WTC11 (cell line): ENCODE measurements around the gene COL25A1. TPM values are rescaled to one million over a fixed set of nuclear protein-coding genes. Genes with fewer than 3 reads are reported as not detected.

ENCODE experiments used
- ATAC-seq: fragments of 200-7000 bp; cut with Tn5 transposase; 2 replicates; pipeline ENCODE4 v1.10.0; 2021; ENCODE audit warnings: mild to moderate bottlenecking, moderate library complexity
- CTCF ChIA-PET: fragments of 300-600 bp; sonication (Branson Sonifier 250); formaldehyde crosslinking; loops from one replicate; lab custom pipeline; 2021; ENCODE audit warnings: antibody characterized with exemption; lab: Charles Lee
- POLR2A ChIA-PET: fragments of 350-600 bp; sonication (Branson Sonifier 250); formaldehyde crosslinking; loops from one replicate; lab custom pipeline; 2021; ENCODE audit warnings: antibody characterized with exemption; lab: Charles Lee
- DNase-seq: peaks from one replicate; pipeline ENCODE4 v3.0.0; 2021; ENCODE audit warnings: low spot score
- H3K27ac Mint-ChIP-seq: 2 replicates; pipeline ENCODE4 v1.8.0; 2021; ENCODE audit warnings: mixed read lengths
- H3K27me3 Mint-ChIP-seq: 2 replicates; pipeline ENCODE4 v1.8.0; 2021; ENCODE audit warnings: low read depth, mild to moderate bottlenecking, moderate library complexity, mixed read lengths
- H3K36me3 Mint-ChIP-seq: 2 replicates; pipeline ENCODE4 v1.8.0; 2021; ENCODE audit warnings: mixed read lengths
- H3K4me1 Mint-ChIP-seq: 2 replicates; pipeline ENCODE4 v1.8.0; 2022; ENCODE audit warnings: mixed read lengths
- H3K4me3 Mint-ChIP-seq: 2 replicates; pipeline ENCODE4 v1.8.0; 2021; ENCODE audit warnings: mild to moderate bottlenecking, moderate library complexity, mixed read lengths
- H3K9me3 Mint-ChIP-seq: 2 replicates; pipeline ENCODE4 v1.8.0; 2021; ENCODE audit warnings: mixed read lengths
- CREB1 ChIP-seq: sonication (generic); formaldehyde crosslinking; IDR thresholded peaks from 2 replicates; pipeline ENCODE4 v1.8.0; 2023; ENCODE audit warnings: mild to moderate bottlenecking, missing genetic modification reagents
- ESRRA ChIP-seq: sonication (generic); formaldehyde crosslinking; IDR thresholded peaks from 2 replicates; pipeline ENCODE4 v1.8.1; 2022; ENCODE audit warnings: mild to moderate bottlenecking, missing genetic modification reagents, borderline replicate concordance
- ETV6 ChIP-seq: sonication (generic); formaldehyde crosslinking; IDR thresholded peaks from 2 replicates; pipeline ENCODE4 v1.8.1; 2022; ENCODE audit warnings: mild to moderate bottlenecking, missing genetic modification reagents
- GABPB1 ChIP-seq: sonication (generic); formaldehyde crosslinking; IDR thresholded peaks from 2 replicates; pipeline ENCODE4 v1.8.1; 2023; ENCODE audit warnings: mild to moderate bottlenecking, missing genetic modification reagents
- JAZF1 ChIP-seq: fragments of 250-450 bp; sonication (Bioruptor Pico); IDR thresholded peaks from 2 replicates; pipeline ENCODE4 v1.9.0; 2021; ENCODE audit warnings: moderate library complexity, mild to moderate bottlenecking, inconsistent platforms
- JUN ChIP-seq: sonication (generic); formaldehyde crosslinking; IDR thresholded peaks from 2 replicates; pipeline ENCODE4 v1.8.0; 2023; ENCODE audit warnings: mild to moderate bottlenecking, missing genetic modification reagents
- MYBL2 ChIP-seq: sonication (generic); formaldehyde crosslinking; IDR thresholded peaks from 2 replicates; pipeline ENCODE4 v1.8.1; 2023; ENCODE audit warnings: mild to moderate bottlenecking, moderate library complexity, missing genetic modification reagents
- NFE2L1 ChIP-seq: sonication (generic); formaldehyde crosslinking; IDR thresholded peaks from 2 replicates; pipeline ENCODE4 v1.8.1; 2023; ENCODE audit warnings: missing genetic modification reagents
- SMAD3 ChIP-seq: sonication (generic); formaldehyde crosslinking; IDR thresholded peaks from 2 replicates; pipeline ENCODE4 v1.8.0; 2022; ENCODE audit warnings: missing genetic modification reagents, mild to moderate bottlenecking, borderline replicate concordance
- SP1 ChIP-seq: sonication (generic); formaldehyde crosslinking; conservative IDR thresholded peaks from 2 replicates; pipeline ENCODE4 v1.8.1; 2022; ENCODE audit warnings: missing genetic modification reagents
- ZNF232 ChIP-seq: sonication (generic); formaldehyde crosslinking; IDR thresholded peaks from 2 replicates; pipeline ENCODE4 v1.8.0; 2022; ENCODE audit warnings: mild to moderate bottlenecking, missing genetic modification reagents
- ZNF396 ChIP-seq: fragments of 250-450 bp; sonication (Bioruptor Pico); IDR thresholded peaks from 2 replicates; pipeline ENCODE4 v1.8.0; 2021; ENCODE audit warnings: mild to moderate bottlenecking, moderate library complexity, borderline replicate concordance
- ZNF423 ChIP-seq: fragments of 250-450 bp; sonication (Bioruptor Pico); IDR thresholded peaks from 2 replicates; pipeline ENCODE4 v2.1.2; 2022; ENCODE audit warnings: mild to moderate bottlenecking, moderate library complexity
- total RNA-seq: library from RNA; stranded (reverse); gene quantifications from 3 replicates; pipeline ENCODE4 v1.2.3, GENCODE V29; 2021
- TF ChIP-seq, protein P1 (sequence below): fragments of 200-600 bp; IDR thresholded peaks from 2 replicates; pipeline ENCODE4 v1.8.0; 2022; ENCODE audit warnings: antibody characterized with exemption
- TF ChIP-seq, protein P2 (sequence below): sonication (generic); formaldehyde crosslinking; IDR thresholded peaks from 2 replicates; pipeline ENCODE4 v1.8.1; 2023; ENCODE audit warnings: mild to moderate bottlenecking, missing genetic modification reagents, moderate library complexity
- TF ChIP-seq, protein P3 (sequence below): sonication (generic); formaldehyde crosslinking; IDR thresholded peaks from 2 replicates; pipeline ENCODE4 v1.8.1; 2022; ENCODE audit warnings: missing genetic modification reagents, borderline replicate concordance
- TF ChIP-seq, protein P4 (sequence below): sonication (generic); formaldehyde crosslinking; IDR thresholded peaks from 2 replicates; pipeline ENCODE4 v1.8.1; 2023; ENCODE audit warnings: mild to moderate bottlenecking, moderate library complexity, missing genetic modification reagents
- TF ChIP-seq, protein P5 (sequence below): sonication (generic); formaldehyde crosslinking; IDR thresholded peaks from 2 replicates; pipeline ENCODE4 v1.8.1; 2022; ENCODE audit warnings: low read depth, mild to moderate bottlenecking, moderate library complexity, missing genetic modification reagents, borderline replicate concordance
- TF ChIP-seq, protein P6 (sequence below): fragments of 250-450 bp; sonication (Bioruptor Pico); IDR thresholded peaks from 2 replicates; pipeline ENCODE4 v2.1.2; 2022; ENCODE audit warnings: mild to moderate bottlenecking, moderate library complexity
- TF ChIP-seq, protein P7 (sequence below): fragments of 250-450 bp; sonication (Bioruptor Pico); IDR thresholded peaks from 2 replicates; pipeline ENCODE4 v1.8.0; 2021; ENCODE audit warnings: mild to moderate bottlenecking
- TF ChIP-seq, protein P8 (sequence below): sonication (generic); formaldehyde crosslinking; IDR thresholded peaks from 2 replicates; pipeline ENCODE4 v1.8.1; 2023; ENCODE audit warnings: mild to moderate bottlenecking, missing genetic modification reagents, borderline replicate concordance

Gene COL25A1
- total RNA-seq, 1 experiment from 2014 or later = 6.6 TPM

DNA sequence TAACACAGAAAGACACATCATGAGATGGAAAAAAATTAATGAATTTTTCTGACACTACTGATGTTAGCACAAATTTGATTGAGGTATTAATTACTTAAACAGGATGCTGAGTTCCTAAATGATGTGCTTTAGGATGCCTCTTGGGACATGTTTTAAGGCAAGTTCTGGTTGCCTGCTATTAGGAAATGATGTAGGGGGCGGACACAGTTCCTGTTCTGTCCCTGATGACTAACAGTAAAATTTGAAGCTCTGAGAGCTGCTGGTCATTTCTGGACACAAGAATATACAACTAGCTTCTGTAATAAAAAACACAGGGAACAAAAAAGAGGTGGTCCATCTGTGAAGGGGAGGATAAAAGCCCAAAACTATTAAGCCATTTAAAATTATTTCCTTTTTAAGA lies 376.4 kb downstream of the COL25A1 start:
- no peaks in the 10 kb centered on the region for H3K27me3 Mint-ChIP-seq
- ATAC-seq (no peak), DNase-seq (no peak)
- ChIA-PET CTCF (no interaction called here), POLR2A (no interaction called here)
- H3K4me1 Mint-ChIP-seq = peaks cover 17% of the 10 kb centered on the region
- H3K36me3 Mint-ChIP-seq = no peaks in the 10 kb centered on the region
- no peaks in the 10 kb centered on the region for H3K9me3 Mint-ChIP-seq
- no peak overlapping the region for H3K27ac Mint-ChIP-seq
- TF ChIP-seq, protein P1, sequence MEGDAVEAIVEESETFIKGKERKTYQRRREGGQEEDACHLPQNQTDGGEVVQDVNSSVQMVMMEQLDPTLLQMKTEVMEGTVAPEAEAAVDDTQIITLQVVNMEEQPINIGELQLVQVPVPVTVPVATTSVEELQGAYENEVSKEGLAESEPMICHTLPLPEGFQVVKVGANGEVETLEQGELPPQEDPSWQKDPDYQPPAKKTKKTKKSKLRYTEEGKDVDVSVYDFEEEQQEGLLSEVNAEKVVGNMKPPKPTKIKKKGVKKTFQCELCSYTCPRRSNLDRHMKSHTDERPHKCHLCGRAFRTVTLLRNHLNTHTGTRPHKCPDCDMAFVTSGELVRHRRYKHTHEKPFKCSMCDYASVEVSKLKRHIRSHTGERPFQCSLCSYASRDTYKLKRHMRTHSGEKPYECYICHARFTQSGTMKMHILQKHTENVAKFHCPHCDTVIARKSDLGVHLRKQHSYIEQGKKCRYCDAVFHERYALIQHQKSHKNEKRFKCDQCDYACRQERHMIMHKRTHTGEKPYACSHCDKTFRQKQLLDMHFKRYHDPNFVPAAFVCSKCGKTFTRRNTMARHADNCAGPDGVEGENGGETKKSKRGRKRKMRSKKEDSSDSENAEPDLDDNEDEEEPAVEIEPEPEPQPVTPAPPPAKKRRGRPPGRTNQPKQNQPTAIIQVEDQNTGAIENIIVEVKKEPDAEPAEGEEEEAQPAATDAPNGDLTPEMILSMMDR = no peak
- TF ChIP-seq ETV6 (CRISPR knock-in tag) (no peak), ZNF423 (CRISPR knock-in tag) (no peak), ZNF396 (CRISPR knock-in tag) (no peak), ZNF232 (CRISPR knock-in tag) (no peak), NFE2L1 (CRISPR knock-in tag) (no peak), JUN (CRISPR knock-in tag) (no peak), CREB1 (CRISPR knock-in tag) (no peak), JAZF1 (CRISPR knock-in tag) (no peak), SMAD3 (CRISPR knock-in tag) (no peak), ESRRA (CRISPR knock-in tag) (no peak), SP1 (CRISPR knock-in tag) (no peak)
- TF ChIP-seq, protein P2, sequence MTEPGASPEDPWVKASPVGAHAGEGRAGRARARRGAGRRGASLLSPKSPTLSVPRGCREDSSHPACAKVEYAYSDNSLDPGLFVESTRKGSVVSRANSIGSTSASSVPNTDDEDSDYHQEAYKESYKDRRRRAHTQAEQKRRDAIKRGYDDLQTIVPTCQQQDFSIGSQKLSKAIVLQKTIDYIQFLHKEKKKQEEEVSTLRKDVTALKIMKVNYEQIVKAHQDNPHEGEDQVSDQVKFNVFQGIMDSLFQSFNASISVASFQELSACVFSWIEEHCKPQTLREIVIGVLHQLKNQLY (CRISPR knock-in tag) = no peak
- TF ChIP-seq, protein P3, sequence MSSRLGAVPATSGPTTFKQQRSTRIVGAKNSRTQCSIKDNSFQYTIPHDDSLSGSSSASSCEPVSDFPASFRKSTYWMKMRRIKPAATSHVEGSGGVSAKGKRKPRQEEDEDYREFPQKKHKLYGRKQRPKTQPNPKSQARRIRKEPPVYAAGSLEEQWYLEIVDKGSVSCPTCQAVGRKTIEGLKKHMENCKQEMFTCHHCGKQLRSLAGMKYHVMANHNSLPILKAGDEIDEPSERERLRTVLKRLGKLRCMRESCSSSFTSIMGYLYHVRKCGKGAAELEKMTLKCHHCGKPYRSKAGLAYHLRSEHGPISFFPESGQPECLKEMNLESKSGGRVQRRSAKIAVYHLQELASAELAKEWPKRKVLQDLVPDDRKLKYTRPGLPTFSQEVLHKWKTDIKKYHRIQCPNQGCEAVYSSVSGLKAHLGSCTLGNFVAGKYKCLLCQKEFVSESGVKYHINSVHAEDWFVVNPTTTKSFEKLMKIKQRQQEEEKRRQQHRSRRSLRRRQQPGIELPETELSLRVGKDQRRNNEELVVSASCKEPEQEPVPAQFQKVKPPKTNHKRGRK (CRISPR knock-in tag) = no peak
- TF ChIP-seq, protein P4, sequence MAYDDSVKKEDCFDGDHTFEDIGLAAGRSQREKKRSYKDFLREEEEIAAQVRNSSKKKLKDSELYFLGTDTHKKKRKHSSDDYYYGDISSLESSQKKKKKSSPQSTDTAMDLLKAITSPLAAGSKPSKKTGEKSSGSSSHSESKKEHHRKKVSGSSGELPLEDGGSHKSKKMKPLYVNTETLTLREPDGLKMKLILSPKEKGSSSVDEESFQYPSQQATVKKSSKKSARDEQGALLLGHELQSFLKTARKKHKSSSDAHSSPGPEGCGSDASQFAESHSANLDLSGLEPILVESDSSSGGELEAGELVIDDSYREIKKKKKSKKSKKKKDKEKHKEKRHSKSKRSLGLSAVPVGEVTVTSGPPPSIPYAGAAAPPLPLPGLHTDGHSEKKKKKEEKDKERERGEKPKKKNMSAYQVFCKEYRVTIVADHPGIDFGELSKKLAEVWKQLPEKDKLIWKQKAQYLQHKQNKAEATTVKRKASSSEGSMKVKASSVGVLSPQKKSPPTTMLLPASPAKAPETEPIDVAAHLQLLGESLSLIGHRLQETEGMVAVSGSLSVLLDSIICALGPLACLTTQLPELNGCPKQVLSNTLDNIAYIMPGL (CRISPR knock-in tag) = no peak
- no peak overlapping the region for H3K4me3 Mint-ChIP-seq

DNA sequence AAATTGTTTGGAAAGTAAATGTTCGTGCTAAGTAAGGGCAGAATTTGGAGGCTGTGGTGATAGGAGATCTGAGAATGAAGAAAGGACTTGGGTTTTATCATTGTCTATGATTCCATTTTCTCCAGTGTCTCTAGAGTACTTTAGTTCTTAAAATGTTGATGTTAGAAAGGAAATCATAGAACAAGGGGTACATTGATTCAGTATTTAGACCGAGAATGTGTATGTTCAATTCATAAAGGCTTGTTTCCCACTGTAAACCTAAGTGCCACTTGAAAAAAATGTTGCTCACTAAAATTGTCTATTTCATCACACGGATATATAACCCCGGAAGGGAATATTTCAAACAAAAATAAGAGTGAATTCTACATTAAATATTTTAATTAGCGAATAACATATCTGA lies 380.3 kb downstream of the COL25A1 start:
- ChIA-PET CTCF (no interaction called here), POLR2A (no interaction called here)
- Mint-ChIP-seq H3K4me1 (peaks cover 29% of the 10 kb centered on the region), H3K36me3 (no peaks in the 10 kb centered on the region), H3K27me3 (no peaks in the 10 kb centered on the region), H3K9me3 (no peaks in the 10 kb centered on the region), H3K27ac (no peak overlapping the region), H3K4me3 (no peak overlapping the region)
- DNase-seq = no peak
- no peak for ATAC-seq
- TF ChIP-seq, protein P5, sequence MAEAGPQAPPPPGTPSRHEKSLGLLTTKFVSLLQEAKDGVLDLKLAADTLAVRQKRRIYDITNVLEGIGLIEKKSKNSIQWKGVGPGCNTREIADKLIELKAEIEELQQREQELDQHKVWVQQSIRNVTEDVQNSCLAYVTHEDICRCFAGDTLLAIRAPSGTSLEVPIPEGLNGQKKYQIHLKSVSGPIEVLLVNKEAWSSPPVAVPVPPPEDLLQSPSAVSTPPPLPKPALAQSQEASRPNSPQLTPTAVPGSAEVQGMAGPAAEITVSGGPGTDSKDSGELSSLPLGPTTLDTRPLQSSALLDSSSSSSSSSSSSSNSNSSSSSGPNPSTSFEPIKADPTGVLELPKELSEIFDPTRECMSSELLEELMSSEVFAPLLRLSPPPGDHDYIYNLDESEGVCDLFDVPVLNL = no peak
- TF ChIP-seq MYBL2 (CRISPR knock-in tag) = no peak
- TF ChIP-seq GABPB1 (CRISPR knock-in tag) = no peak
- TF ChIP-seq, protein P6, sequence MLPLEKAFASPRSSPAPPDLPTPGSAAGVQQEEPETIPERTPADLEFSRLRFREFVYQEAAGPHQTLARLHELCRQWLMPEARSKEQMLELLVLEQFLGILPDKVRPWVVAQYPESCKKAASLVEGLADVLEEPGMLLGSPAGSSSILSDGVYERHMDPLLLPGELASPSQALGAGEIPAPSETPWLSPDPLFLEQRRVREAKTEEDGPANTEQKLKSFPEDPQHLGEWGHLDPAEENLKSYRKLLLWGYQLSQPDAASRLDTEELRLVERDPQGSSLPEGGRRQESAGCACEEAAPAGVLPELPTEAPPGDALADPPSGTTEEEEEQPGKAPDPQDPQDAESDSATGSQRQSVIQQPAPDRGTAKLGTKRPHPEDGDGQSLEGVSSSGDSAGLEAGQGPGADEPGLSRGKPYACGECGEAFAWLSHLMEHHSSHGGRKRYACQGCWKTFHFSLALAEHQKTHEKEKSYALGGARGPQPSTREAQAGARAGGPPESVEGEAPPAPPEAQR (CRISPR knock-in tag) = no peak
- TF ChIP-seq, protein P7, sequence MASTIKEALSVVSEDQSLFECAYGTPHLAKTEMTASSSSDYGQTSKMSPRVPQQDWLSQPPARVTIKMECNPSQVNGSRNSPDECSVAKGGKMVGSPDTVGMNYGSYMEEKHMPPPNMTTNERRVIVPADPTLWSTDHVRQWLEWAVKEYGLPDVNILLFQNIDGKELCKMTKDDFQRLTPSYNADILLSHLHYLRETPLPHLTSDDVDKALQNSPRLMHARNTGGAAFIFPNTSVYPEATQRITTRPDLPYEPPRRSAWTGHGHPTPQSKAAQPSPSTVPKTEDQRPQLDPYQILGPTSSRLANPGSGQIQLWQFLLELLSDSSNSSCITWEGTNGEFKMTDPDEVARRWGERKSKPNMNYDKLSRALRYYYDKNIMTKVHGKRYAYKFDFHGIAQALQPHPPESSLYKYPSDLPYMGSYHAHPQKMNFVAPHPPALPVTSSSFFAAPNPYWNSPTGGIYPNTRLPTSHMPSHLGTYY (CRISPR knock-in tag) = no peak
- TF ChIP-seq, protein P8, sequence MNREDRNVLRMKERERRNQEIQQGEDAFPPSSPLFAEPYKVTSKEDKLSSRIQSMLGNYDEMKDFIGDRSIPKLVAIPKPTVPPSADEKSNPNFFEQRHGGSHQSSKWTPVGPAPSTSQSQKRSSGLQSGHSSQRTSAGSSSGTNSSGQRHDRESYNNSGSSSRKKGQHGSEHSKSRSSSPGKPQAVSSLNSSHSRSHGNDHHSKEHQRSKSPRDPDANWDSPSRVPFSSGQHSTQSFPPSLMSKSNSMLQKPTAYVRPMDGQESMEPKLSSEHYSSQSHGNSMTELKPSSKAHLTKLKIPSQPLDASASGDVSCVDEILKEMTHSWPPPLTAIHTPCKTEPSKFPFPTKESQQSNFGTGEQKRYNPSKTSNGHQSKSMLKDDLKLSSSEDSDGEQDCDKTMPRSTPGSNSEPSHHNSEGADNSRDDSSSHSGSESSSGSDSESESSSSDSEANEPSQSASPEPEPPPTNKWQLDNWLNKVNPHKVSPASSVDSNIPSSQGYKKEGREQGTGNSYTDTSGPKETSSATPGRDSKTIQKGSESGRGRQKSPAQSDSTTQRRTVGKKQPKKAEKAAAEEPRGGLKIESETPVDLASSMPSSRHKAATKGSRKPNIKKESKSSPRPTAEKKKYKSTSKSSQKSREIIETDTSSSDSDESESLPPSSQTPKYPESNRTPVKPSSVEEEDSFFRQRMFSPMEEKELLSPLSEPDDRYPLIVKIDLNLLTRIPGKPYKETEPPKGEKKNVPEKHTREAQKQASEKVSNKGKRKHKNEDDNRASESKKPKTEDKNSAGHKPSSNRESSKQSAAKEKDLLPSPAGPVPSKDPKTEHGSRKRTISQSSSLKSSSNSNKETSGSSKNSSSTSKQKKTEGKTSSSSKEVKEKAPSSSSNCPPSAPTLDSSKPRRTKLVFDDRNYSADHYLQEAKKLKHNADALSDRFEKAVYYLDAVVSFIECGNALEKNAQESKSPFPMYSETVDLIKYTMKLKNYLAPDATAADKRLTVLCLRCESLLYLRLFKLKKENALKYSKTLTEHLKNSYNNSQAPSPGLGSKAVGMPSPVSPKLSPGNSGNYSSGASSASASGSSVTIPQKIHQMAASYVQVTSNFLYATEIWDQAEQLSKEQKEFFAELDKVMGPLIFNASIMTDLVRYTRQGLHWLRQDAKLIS (CRISPR knock-in tag) = no peak
